T1000 (cell line): ENCODE measurements around the gene PCDHA12.
"Not testable (repeated sequence)": the region's sequence is repeated elsewhere in the genome, so short reads cannot be mapped to it uniquely, and the experiment has no call there.

Source experiments
- DNase-seq: peaks from one replicate; lab custom pipeline; 2025; ENCODE audit warnings: mixed read lengths; lab: John Stamatoyannopoulos, UW

The PCDHA12 gene

GRCh38 chr5:140875085-140876065, at the start of gene PCDHA12:
TSS of gene PCDHA12 (plus strand) at chr5:140875308. CDS start at chr5:140875473, 165 bp downstream.
- DNase-seq: no peak

GRCh38 chr5:140827704-140828361, 47.3 kb upstream of the PCDHA12 start, which contains the start of gene PCDHA6:
TSS of gene PCDHA6 (plus strand) at chr5:140827960. CDS start at chr5:140828092, 132 bp downstream.
- no peak for DNase-seq

GRCh38 chr5:140828362-140828737, 46.8 kb upstream of the PCDHA12 start:
- DNase-seq: no peak

- not testable (repeated sequence) for DNase-seq
These were observed 45.3 kb upstream of the PCDHA12 start for GRCh38 chr5:140829511-140830501.

GRCh38 chr5:140833993-140834392, 41.1 kb upstream of the PCDHA12 start, which contains the start of gene PCDHA7:
TSS of gene PCDHA7 (plus strand) at chr5:140834269. CDS start at chr5:140834384, 115 bp downstream.
- DNase-seq: no peak

GRCh38 chr5:140834439-140835008, 40.6 kb upstream of the PCDHA12 start:
- not testable (repeated sequence) for DNase-seq

GRCh38 chr5:140835622-140836510, 39.2 kb upstream of the PCDHA12 start:
- no peak for DNase-seq

- no peak for DNase-seq
These were observed 33.8 kb upstream of the PCDHA12 start, which contains the start of gene PCDHA8 for GRCh38 chr5:140840978-140841962. TSS of gene PCDHA8 (plus strand) at chr5:140841187. CDS start at chr5:140841322, 135 bp downstream.

GRCh38 chr5:140842798-140843733, 32.0 kb upstream of the PCDHA12 start:
- DNase-seq: no peak

- not testable (repeated sequence) for DNase-seq
These were observed 26.7 kb upstream of the PCDHA12 start, which contains the start of gene PCDHA9 for GRCh38 chr5:140848139-140849102. TSS of gene PCDHA9 (plus strand) at chr5:140848382. CDS start at chr5:140848496, 114 bp downstream.

GRCh38 chr5:140849831-140850634, 25.1 kb upstream of the PCDHA12 start:
- not testable (repeated sequence) for DNase-seq

GRCh38 chr5:140855772-140856674, 19.1 kb upstream of the PCDHA12 start, which contains the start of gene PCDHA10:
TSS of gene PCDHA10 (plus strand) at chr5:140855897. CDS start at chr5:140856049, 152 bp downstream.
- DNase-seq: no peak

GRCh38 chr5:140857177-140857986, 17.7 kb upstream of the PCDHA12 start:
- DNase-seq: no peak

GRCh38 chr5:140857987-140858240, 17.2 kb upstream of the PCDHA12 start:
- DNase-seq: no peak
